Occipital lobe (tissue), 2 donors: ENCODE measurements around the gene GABRR2. TPM values are rescaled to one million over a fixed set of nuclear protein-coding genes. Genes with fewer than 3 reads are reported as not detected.

Experiments
- DNase-seq: peaks from one replicate; lab custom pipeline; 2025; lab: John Stamatoyannopoulos, UW
- total RNA-seq: library from RNA; depleted of rRNA; stranded (reverse); fragments of >200 nt; gene quantifications from one replicate; pipeline ENCODE4 v1.2.3, GENCODE V29; 2014

GABRR2 gene
- total RNA-seq, 1 donor from 2014 or later = 0.16 TPM

GRCh38 chr6:89212472-89212871, 102.6 kb downstream of the GABRR2 start:
- DNase-seq = no peak

DNA sequence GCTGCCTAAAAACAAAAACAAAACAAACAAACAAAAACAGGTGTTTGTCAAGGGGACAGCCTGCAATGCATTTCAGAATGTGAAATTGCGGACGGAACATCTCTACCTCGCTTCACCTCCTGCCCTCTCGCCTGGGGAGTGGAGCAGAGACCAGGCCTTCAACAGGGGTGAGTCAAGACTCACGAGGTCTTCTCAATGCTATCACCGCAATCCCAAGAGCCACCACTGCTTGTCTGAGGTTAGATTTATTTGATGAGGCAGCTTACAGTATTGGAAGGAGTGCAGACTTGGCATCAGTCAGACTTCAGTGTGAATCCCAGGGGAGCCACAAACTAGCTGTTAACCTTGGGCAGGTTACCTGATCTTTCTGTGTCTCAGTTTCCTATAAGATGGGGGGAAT, 105.6 kb downstream of the GABRR2 start:
- DNase-seq = no peak

GRCh38 chr6:89208551-89208950, 106.5 kb downstream of the GABRR2 start:
- DNase-seq = no peak

Other genes with a start within 250 kb of the GABRR2 start
- 80.9 TPM for gene PNRC1, start 234.5 kb downstream of the GABRR2 start, total RNA-seq
- 34.9 TPM for gene SRSF12, start 197.2 kb downstream of the GABRR2 start, total RNA-seq
- gene PM20D2, start 169.2 kb downstream of the GABRR2 start, total RNA-seq = 20.9 TPM
- gene GABRR1, start 97.9 kb downstream of the GABRR2 start, total RNA-seq = not detected
- 62.5 TPM for gene UBE2J1, start 37.4 kb upstream of the GABRR2 start, total RNA-seq
- 99.2 TPM for gene RRAGD, start 97.0 kb upstream of the GABRR2 start, total RNA-seq
- gene ANKRD6, start 117.9 kb upstream of the GABRR2 start, total RNA-seq = 33.8 TPM